Adipocyte (in vitro differentiated cells): ENCODE data around the gene RAB11FIP5.
"Not testable (repeated sequence)": the region's sequence is repeated elsewhere in the genome, so short reads cannot be mapped to it uniquely, and the experiment has no call there.

Experiments
- DNase-seq: peaks from one replicate; pipeline ENCODE4 v3.0.0-alpha.2; 2015; ENCODE audit warnings: low read depth
- H3K27me3 ChIP-seq: replicated peaks from 2 replicates; pipeline ENCODE4 v1.7.0; 2013; ENCODE audit warnings: mild to moderate bottlenecking, low read length, moderate library complexity; ENCODE audit not compliant: control insufficient read depth, insufficient read depth
- H3K36me3 ChIP-seq: 2 replicates; pipeline ENCODE4 v1.7.0; 2013; ENCODE audit warnings: low read length, mild to moderate bottlenecking, moderate library complexity; ENCODE audit not compliant: control insufficient read depth, insufficient read depth, severe bottlenecking
- H3K4me1 ChIP-seq: 2 replicates; pipeline ENCODE4 v1.7.0; 2013; ENCODE audit warnings: mild to moderate bottlenecking, low read length, moderate library complexity; ENCODE audit not compliant: control insufficient read depth, insufficient read depth
- H3K4me3 ChIP-seq: 2 replicates; pipeline ENCODE4 v1.7.0; 2013; ENCODE audit warnings: mild to moderate bottlenecking, low read length, moderate library complexity
- H3K9ac ChIP-seq: 2 replicates; pipeline ENCODE4 v1.7.0; 2013; ENCODE audit warnings: mild to moderate bottlenecking, low read length, moderate library complexity
- H3K9me3 ChIP-seq: 2 replicates; pipeline ENCODE4 v1.7.0; 2013; ENCODE audit warnings: mild to moderate bottlenecking, low read length, moderate library complexity; ENCODE audit not compliant: control insufficient read depth

Gene RAB11FIP5

DNA sequence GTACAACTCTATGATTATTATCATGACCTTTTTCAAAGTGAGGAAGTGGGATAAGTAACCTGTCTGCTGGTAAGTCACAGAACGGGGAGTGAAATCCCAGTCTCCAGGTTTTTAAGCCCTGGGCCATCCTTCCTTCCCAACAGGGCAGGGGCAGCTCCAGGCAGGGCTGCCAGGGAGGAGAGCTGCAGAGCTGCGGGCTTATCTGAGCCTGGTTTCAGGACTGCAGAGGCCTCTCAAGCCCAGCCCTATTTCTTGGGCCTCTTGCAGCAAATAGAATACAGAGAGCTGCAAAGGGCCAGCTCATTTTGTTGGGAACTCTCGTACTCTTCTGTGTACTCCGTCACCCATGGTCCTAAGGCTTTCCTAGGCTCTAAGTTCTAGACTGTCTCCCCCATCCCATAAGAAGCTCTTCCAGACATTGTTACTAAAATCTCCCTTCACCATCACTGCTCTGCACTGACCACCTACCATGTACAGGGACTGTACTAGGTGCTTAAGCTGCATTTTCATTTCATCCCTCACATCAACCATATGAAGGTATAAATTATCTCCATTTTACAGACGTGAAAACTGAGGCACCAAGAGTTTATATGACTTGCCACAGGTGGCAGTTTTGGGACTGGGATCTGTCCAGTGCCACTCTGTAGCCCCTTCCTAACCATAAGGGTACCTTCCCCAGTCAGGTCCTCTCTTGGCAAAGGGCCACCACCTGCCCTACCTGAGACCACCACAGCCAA, 3.1 kb downstream of the RAB11FIP5 start:
- H3K27me3 ChIP-seq, result no peaks in the 10 kb centered on the region
- H3K9ac ChIP-seq, result peak overlapping the region; percentile 97
- no peaks in the 10 kb centered on the region for H3K36me3 ChIP-seq
- peaks cover 46% of the 10 kb centered on the region for H3K4me1 ChIP-seq
- H3K4me3 ChIP-seq, result no peak overlapping the region
- no peak for DNase-seq
- H3K9me3 ChIP-seq, result no peaks in the 10 kb centered on the region

DNA sequence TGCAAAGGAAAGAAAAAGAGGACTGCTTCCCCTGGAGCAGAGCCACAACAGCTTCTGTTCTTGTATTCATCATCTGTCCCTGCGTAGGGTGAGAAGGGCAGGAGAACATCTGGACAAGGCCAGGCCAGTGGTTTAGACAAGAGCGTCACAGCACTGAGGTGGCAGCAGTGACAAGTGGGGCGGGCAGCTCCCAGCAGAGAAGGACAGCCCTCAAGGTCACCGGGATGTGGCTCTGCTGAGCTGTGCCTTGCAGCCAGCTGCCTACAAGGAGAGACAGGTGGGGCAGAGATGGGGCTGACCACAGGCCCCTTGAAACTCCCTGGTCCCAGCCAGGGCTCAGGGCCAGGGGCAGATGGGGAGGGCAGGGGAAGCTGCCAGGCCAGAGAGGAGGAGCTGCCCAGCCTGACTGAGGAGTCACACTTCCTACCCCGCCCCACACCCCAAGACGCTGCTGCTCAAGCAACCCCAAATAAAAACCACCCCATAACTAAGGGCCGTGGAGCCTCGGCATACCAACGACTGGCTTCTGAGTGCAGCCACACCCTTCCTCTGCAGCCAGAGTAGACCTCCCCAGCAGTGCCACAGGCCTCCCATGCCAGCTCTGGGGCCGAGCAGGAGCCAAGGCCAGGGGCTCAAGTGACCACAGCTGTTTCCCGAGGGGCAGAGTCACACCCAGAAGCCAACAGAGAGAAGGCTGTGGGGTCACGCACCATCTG, 5.4 kb downstream of the RAB11FIP5 start:
- DNase-seq, result peak; percentile 20
- Histone ChIP-seq H3K9ac (no peak overlapping the region), H3K4me1 (peaks cover 49% of the 10 kb centered on the region), H3K4me3 (no peak overlapping the region), H3K27me3 (no peaks in the 10 kb centered on the region), H3K9me3 (no peaks in the 10 kb centered on the region), H3K36me3 (no peaks in the 10 kb centered on the region)

DNA sequence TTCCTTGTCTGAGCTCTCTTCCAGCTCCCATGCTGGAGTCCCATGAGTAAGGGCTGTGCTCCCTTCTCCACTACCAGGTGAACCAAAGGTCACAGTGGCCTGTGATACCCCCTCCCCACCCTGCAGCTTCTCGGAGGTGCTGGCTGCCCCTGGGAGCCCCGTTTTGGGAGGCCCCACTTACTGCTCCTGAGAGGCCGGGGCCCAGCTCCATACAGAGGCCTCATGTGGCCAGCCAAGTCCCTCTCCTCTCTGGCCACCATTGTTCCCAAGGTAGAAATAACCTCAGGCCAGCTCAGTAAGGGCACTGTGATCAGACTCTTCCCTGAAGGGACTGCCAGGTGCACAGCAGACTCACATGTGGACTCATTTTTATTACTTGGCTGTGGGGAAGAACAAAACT, 6.0 kb downstream of the RAB11FIP5 start:
- Histone ChIP-seq H3K27me3 (no peaks in the 10 kb centered on the region), H3K9me3 (no peaks in the 10 kb centered on the region), H3K9ac (no peak overlapping the region), H3K4me1 (peaks cover 49% of the 10 kb centered on the region), H3K36me3 (no peaks in the 10 kb centered on the region), H3K4me3 (no peak overlapping the region)
- DNase-seq, result no peak

DNA sequence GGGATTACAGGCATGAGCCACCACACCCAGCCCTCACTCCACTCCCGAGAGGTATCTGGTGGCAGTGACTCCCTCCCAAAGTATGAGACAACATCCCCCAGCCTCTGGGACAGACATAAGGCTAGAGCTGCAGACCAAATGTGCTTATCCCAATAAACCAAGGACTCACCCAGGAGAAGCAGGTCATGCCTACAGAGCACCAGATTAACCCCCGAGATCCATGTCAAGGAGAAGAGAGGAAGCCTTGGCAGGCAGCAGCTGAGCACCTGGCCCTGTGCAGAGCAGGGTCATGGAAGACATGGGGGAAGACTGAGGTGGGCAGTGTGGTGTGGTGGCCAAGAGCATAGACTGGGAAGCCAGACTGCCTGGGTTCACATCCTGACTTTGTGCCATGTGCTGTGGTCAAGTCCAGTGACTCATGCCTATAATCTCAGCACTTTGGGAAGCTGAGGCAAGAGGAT, 7.2 kb downstream of the RAB11FIP5 start:
- H3K4me1 ChIP-seq, result peaks cover 41% of the 10 kb centered on the region
- no peak overlapping the region for H3K4me3 ChIP-seq
- no peak for DNase-seq
- H3K9me3 ChIP-seq, result no peaks in the 10 kb centered on the region
- no peak overlapping the region for H3K9ac ChIP-seq
- H3K36me3 ChIP-seq, result no peaks in the 10 kb centered on the region
- H3K27me3 ChIP-seq, result no peaks in the 10 kb centered on the region

DNA sequence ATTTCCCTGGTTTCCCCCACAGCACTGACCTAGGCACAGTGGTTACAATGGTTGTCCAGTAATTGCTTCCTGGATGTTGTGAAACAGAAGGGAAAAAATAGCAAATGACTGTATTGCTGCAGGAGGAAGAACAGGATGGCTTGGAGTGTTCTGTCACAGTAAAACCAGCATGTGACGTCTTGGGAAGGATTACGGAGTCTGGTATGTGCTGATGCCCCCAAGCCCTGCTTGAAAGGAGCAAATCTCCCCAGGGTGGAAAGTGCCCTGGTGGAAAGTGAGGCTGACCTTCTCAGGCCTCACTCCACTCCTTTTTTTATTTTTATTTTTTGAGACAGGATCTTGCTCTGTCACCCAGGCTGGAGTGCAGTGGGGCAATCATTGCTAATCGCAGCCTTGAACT, 7.8 kb downstream of the RAB11FIP5 start:
- H3K9ac ChIP-seq, result no peak overlapping the region
- DNase-seq, result no peak
- peaks cover 35% of the 10 kb centered on the region for H3K4me1 ChIP-seq
- H3K36me3 ChIP-seq, result peaks cover 2% of the 10 kb centered on the region
- no peak overlapping the region for H3K4me3 ChIP-seq
- H3K9me3 ChIP-seq, result no peaks in the 10 kb centered on the region
- no peaks in the 10 kb centered on the region for H3K27me3 ChIP-seq

DNA sequence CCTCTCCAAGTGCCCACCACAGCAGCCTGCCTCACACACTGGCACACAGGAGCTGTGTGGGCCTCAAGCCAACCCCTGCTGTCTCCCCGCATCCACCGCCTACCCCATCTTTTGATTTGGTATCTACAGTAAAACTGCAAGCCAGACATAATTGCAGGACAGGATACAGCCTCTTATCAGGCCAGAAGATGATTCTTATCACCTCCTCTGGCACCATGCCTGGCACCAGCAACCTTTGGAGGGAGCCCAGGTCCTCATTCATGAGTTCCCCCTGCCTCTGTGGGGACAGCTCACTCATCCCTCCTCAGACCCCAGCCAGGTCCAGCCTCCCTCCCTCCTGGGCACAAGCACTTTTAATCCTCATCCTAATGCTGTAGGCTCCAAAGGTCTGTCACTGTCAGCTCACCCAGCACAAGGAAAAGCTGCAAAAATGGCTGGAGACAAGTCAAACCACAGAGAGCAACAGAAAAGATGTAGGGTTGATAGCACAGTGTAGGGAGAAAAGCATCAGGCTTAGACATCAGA, 9.7 kb downstream of the RAB11FIP5 start:
- Histone ChIP-seq H3K27me3 (no peaks in the 10 kb centered on the region), H3K36me3 (peaks cover 3% of the 10 kb centered on the region), H3K4me1 (peaks cover 32% of the 10 kb centered on the region), H3K9ac (no peak overlapping the region), H3K9me3 (no peaks in the 10 kb centered on the region), H3K4me3 (no peak overlapping the region)
- no peak for DNase-seq

DNA sequence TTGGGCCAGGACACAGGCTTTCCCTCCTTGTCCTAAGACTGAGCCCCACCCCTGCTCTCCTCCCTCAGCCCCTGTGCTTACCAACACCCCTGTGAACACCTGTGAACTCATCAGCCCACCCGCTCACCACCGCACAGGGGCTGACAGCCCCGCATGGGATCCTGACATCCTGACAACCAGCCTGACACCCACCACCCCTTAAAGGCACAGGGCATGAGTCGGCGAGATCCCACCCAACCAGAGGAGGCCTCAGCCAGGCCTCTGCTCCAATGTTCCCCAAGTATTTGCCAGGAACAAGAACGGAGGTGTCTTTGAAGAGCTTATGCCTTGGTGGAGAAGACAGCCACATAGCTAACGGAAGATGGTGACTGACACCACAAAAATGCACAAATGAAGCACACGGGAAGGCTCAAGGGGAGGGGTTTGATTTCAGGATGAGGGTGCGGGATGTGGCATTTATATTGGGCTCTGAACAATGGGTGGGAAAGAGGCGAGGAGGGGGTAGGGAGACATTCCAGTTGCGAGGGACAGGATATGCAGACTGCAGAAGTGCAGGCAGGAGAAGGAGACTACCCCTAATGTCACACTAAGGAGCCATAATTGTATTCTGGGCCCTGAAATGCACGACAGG, 11.0 kb downstream of the RAB11FIP5 start:
- peak; percentile 14 for DNase-seq
- Histone ChIP-seq H3K9me3 (no peaks in the 10 kb centered on the region), H3K36me3 (peaks cover 3% of the 10 kb centered on the region), H3K27me3 (no peaks in the 10 kb centered on the region), H3K4me3 (no peak overlapping the region), H3K9ac (no peak overlapping the region), H3K4me1 (peaks cover 20% of the 10 kb centered on the region)

DNA sequence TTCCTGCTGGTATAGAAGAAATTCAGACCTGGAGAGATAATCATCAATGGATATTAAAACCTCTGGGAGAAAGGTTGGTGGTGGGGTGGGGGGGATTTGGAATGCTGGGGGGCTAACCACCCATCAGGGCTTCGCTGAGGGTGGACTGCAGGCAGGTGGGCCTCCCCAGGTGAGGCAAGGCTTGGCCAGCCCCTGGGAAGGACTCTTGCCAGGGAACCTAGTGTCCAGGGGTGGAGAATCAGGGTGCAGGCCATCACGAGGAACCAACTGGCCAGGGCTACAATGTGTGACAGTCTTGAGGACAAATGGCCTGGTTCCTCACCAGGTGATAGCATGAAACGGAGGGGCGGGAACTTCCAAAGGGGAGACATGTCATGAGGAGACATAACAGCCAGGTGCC, 11.8 kb downstream of the RAB11FIP5 start:
- no peak overlapping the region for H3K4me3 ChIP-seq
- peaks cover 3% of the 10 kb centered on the region for H3K36me3 ChIP-seq
- H3K9ac ChIP-seq, result no peak overlapping the region
- peaks cover 13% of the 10 kb centered on the region for H3K4me1 ChIP-seq
- H3K9me3 ChIP-seq, result no peaks in the 10 kb centered on the region
- no peaks in the 10 kb centered on the region for H3K27me3 ChIP-seq
- no peak for DNase-seq

DNA sequence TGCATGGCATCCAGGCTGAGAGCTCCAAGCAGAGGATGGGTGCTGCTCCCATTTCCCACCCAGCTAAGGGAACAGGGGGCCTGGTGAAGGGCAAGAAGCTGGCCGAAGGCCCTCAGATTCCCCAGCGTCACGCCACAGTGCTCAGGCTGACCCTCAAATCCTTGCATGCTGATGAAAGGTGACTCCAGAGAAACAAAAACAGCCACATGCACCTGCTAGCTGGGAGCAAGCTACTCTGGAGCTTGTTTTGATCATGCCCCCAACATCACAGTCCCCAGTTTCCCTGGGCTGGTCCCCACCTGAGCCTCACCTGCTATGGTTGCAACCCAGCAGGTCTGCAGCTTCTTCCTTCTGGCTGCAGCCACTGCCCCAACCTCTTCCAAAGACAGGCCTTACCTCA, 13.3 kb downstream of the RAB11FIP5 start:
- H3K9ac ChIP-seq, result no peak overlapping the region

DNA sequence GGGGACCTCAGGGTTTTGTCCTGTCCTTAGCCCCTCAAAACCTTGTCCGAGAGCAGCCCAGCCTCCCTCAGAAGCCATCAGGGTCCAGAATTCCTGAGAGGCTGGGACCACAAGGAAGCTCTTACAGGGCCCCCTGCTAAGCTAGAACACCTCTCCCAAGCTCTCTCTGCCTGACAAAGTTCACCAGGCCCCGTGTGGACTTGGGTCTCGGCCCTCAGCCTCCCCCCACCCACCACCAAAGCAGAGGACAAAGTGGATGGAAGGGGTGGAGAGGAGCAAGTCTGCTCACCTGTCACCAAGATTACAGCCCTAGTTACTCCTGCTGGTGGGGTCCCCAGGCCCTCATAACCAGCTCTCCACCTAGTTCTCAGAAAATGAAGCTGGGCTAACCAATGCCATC, 16.8 kb downstream of the RAB11FIP5 start:
- no peak for DNase-seq
- Histone ChIP-seq H3K36me3 (peaks cover 3% of the 10 kb centered on the region), H3K4me3 (no peak overlapping the region), H3K27me3 (no peaks in the 10 kb centered on the region), H3K9me3 (no peaks in the 10 kb centered on the region), H3K4me1 (peaks cover 21% of the 10 kb centered on the region), H3K9ac (no peak overlapping the region)

More for the DNA sequence above, 13.3 kb downstream of the RAB11FIP5 start:
- no peak for DNase-seq
- H3K36me3 ChIP-seq, result peaks cover 3% of the 10 kb centered on the region
- no peaks in the 10 kb centered on the region for H3K9me3 ChIP-seq
- H3K27me3 ChIP-seq, result no peaks in the 10 kb centered on the region
- peaks cover 6% of the 10 kb centered on the region for H3K4me1 ChIP-seq
- no peak overlapping the region for H3K4me3 ChIP-seq

DNA sequence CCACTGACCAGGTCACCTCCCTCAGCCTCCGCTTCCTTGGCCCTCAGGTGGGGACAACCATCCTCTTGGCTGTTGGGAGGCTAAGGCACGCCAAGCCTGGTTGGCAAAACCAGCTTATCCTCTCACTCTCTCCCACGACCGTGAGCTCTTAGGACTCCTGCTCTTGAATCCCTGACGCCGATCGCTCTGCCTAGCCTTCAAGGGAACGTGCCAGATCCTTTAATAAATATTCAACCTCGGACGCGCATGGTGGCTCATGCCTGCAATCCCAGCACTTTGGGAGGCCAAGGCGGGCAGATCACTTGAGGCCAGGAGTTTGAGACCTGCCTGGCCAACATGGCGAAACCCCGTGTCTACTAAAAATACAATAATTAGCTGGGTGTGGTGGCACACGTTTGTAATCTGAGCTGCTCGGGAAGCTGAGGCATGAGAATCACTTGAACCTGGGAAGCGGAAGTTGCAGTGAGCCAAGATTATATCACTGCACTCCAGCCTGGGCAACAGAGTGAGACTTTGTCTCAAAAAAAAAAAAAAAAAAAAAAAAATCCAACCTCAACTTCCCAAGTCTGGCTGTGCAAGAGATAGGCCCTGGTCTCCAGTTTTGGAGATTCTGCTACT, 19.0 kb downstream of the RAB11FIP5 start:
- not testable (repeated sequence) for H3K27me3 ChIP-seq, H3K36me3 ChIP-seq, DNase-seq, H3K4me3 ChIP-seq, H3K9me3 ChIP-seq, H3K9ac ChIP-seq
- H3K4me1 ChIP-seq, result peaks cover 43% of the 10 kb centered on the region
